ENCODE data around the gene CHIT1. TPM values are rescaled to one million over a fixed set of nuclear protein-coding genes. Genes with fewer than 3 reads are reported as not detected.

CHIT1 gene
- total and polyA plus RNA-seq, 9 of the 15 experiments (the other 6 are each of a cell fraction or from before 2014, with no cell fraction given): not detected

DNA sequence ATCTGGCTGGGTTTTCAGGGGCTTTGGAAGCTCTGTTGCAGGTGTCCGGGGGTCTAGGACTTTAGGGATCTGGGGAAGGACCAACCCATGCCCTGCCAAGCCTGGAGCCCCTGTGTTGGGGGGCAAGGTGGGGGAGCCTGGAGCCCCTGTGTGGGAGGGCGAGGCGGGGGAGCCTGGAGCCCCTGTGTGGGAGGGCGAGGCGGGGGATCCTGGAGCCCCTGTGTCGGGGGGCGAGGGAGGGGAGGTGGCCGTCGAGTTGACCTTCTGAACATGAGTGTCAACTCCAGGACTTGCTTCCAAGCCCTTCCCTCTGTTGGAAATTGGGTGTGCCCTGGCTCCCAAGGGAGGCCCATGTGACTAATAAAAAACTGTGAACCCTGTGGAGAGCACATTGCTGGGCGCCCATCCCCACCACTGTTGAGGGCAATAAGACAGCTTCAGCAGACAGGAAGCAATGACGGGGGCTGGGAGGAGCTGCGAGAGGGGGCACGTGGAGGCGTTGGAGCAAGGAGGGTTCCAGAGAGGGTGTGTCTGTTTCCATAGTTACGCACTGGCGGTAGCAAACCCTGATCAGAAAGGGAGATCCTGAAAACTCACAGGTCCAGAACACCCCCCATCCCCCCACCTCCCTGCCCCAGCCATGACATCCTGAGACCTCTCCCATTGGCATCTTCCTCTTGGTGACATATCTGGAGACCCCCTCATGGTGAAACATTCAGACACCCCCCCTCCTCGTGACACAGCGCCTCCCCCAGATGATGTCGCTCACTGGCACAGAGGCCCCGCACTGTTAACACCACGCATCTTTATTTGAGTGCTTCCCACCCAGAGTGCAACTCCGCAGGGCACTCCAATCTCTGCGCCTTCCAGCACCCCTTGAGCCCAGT, 62.2 kb downstream of the CHIT1 start:
- no peaks in the 10 kb centered on the region for H3K79me2 ChIP-seq (ENCODE audit: control insufficient read depth, insufficient read depth, low read length)
- peaks cover 28% of the 10 kb centered on the region for H4K20me1 ChIP-seq (replicated peaks; ENCODE audit: control insufficient read depth, insufficient read depth, low read length)
- POLR2A ChIA-PET: interaction anchor here (0.7 to 1.5 kb wide), 4 partner anchors 40 to 1066 kb away, joined by 3 read pairs; partner anchors contain the start of gene ADORA1
- H3K27me3 ChIP-seq (ENCODE audit: control insufficient read depth in 2 of 2, insufficient read depth in 2 of 2, low read length in 2 of 2): peaks cover 29 to 87% of the 10 kb centered on the region in 2 experiments; a peak in 4 of 5 replicates
- no peaks in the 10 kb centered on the region for H3K36me3 ChIP-seq (ENCODE audit: control insufficient read depth, insufficient read depth, low read length)
- CTCF ChIA-PET (ENCODE audit: low intra/inter-chr PET ratio): interaction anchor here (1.4 kb wide), 1 partner anchor 49 kb away, joined by 10 read pairs; no protein-coding TSS in a partner anchor
- WGBS (ENCODE audit: insufficient coverage, low coverage, missing lambda C conversion rate): 3% methylated on average over 19 of the region's 23 CpGs
- no peak overlapping the region for H2AFZ ChIP-seq (ENCODE audit: low read depth, low read length)
- in situ Hi-C loops (cut with MboI): no loop called here
- no peak overlapping the region for H3K27ac ChIP-seq (ENCODE audit: extremely low read depth, low read depth, low read length)
- no peak for FAIRE-seq
- peaks cover 0 to 12% of the 10 kb centered on the region in 2 experiments; a peak in 1 of 5 replicates for H3K4me1 ChIP-seq (replicated peaks in 1 of 2; ENCODE audit: control insufficient read depth in 2 of 2, insufficient read depth in 2 of 2, low read length in 2 of 2)
- TF ChIP-seq CBFB (CRISPR knock-in tag; IDR thresholded peaks at IDR 0.05) (no peak), ZNF668 (CRISPR knock-in tag; IDR thresholded peaks at IDR 0.05) (no peak), FOXK2 (conservative IDR thresholded peaks at IDR 0.05 in 1 of 2, IDR thresholded peaks at IDR 0.05 in 1 of 2; ENCODE audit: low read depth in 2 of 2) (no peak), NFRKB (IDR thresholded peaks at IDR 0.05; ENCODE audit: low read depth) (no peak), RFX1 (IDR thresholded peaks at IDR 0.05) (peak; percentile 70)
- TF ChIP-seq, protein P1, sequence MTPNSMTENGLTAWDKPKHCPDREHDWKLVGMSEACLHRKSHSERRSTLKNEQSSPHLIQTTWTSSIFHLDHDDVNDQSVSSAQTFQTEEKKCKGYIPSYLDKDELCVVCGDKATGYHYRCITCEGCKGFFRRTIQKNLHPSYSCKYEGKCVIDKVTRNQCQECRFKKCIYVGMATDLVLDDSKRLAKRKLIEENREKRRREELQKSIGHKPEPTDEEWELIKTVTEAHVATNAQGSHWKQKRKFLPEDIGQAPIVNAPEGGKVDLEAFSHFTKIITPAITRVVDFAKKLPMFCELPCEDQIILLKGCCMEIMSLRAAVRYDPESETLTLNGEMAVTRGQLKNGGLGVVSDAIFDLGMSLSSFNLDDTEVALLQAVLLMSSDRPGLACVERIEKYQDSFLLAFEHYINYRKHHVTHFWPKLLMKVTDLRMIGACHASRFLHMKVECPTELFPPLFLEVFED (CRISPR knock-in tag; conservative IDR thresholded peaks at IDR 0.05): no peak
- intact Hi-C loops (cut with micrococcal nuclease): no loop called here
- ATAC-seq: no peak
- no peaks in the 10 kb centered on the region for H3K9me1 ChIP-seq (ENCODE audit: control insufficient read depth, insufficient read depth, low read length)
- no peak overlapping the region for H3K4me3 ChIP-seq
- BruUV-seq (replicated peaks): no TSS peak
- no peaks in the 10 kb centered on the region for H3K9me3 ChIP-seq (replicated peaks; ENCODE audit: control insufficient read depth, insufficient read depth, low read depth, low read length)
- H3K9ac ChIP-seq (ENCODE audit: insufficient read depth in 1 of 2, low read depth in 2 of 2, low read length in 2 of 2): no peak overlapping the region
- DNase-seq (ENCODE audit: extremely low read depth in 1 of 4, low spot score in 3 of 4): no peak
- no peak overlapping the region for H3K4me2 ChIP-seq (ENCODE audit: insufficient read depth, low read length)
